HG02973 (cell line): ENCODE data around the gene SLC23A2.
"Not testable (repeated sequence)": the region's sequence is repeated elsewhere in the genome, so short reads cannot be mapped to it uniquely, and the experiment has no call there.

ENCODE experiments used
- ATAC-seq: cut with Tn5 transposase; IDR thresholded peaks from one replicate; pipeline ENCODE4 v1.9.1; 2021; ENCODE audit warnings: moderate library complexity; ENCODE audit not compliant: unreplicated experiment

The SLC23A2 gene

DNA sequence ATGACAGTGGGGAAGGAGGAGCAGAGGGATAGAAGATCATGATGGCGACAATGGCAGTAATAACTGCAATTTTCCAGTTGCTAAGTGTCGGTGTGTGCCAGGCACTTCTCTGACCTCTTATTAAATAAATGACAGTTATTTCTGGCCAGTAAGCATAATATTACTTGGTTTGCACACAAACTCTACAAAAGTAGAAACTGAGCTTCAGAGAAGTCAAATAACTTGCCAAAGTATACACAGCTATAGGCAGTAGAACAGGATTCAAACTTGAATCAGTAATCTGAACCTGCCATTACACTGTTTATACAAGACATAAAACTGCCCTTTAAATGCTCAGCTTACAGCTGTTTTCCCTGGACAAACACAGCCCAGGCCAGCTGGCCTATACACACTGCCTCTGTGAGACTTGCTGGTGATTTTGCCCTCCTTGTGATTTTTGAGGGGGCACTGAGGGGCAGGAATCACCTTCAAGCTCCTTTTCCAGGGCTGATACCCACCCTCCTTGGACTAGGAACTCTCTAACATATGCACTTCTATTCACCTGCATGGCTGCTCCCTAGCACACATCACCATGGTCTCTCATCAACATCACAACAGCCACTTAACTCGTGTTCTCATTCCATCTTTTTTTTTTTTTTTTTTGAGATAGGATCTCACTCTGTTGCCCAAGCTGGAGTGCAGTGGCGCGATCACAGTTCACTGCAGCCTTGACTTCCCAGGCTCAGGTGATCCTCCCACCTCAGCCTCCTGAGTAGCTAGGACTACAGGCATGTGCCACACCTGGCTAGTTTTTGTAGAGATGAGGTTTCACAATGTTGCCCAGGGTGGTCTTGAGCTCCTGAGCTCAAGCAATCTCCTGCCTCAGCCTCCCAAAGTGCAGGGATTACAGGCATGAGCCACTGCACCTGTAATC, 63.6 kb downstream of the SLC23A2 start:
- no peak for ATAC-seq

DNA sequence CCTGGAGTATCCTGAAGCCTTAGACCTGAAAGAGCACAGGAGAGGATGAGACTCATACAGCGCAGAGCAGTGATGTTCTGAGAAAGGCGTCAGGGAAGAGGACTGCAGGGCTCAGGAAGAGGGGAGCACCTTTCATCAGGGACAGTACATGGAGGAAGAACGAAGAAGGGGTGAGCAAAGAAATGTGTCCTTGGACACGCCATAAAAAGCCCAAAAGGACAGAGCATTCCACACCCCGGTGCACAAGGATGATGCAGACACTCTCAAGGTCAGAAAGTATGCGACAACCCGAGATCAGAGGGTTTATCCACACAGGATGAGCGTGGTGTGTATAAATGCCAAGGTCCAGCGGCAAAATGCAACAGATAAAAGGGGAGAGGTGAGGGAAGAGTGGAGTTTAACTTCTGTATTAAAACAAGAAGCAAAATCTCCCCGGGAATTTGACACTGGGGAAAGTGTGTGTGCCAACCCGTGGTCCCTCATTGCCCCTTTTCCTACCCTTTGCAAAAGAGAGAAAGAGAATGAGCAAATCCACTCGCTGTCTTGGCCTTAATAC, 64.4 kb downstream of the SLC23A2 start:
- ATAC-seq, result no peak

DNA sequence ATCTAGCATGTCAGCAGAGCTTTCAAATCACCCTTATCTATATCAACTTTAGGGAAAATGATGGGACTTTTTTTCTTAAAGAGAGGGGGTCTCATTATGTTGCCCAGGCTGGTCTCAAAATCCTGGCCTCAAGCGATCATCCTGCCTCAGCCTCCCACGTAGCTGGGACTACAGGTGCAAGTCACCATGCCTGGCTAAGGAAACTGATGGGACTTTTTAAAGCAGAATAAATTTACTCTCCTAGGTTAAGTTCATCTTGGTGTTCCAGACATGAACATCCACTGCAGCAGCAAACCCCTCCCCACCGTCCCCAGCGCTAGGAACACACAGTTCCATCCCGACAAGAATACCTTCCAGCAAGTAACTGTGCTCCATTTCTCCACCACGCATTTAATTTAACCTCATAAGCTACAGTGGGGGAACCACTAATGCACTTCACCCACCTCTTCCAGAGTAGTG, 64.9 kb downstream of the SLC23A2 start:
- ATAC-seq, result no peak

DNA sequence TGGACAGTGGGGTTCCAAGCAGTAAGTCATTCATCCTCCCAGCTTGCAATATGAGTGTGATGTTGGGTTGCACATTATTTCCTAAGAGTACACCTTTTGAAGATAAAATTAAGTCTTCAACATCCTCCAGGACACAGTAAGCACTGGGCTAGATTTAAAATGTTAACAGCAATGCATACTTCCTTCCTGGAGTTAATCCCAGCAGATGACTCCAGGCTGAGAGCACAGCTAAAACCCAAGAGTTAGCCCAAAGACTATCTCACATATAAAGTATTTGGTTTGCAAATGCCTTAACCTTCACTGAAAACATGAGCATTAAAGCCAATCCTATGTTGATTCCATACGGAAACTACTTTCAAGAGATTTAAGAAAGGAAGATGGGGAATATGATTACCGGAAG, 69.2 kb downstream of the SLC23A2 start:
- no peak for ATAC-seq

DNA sequence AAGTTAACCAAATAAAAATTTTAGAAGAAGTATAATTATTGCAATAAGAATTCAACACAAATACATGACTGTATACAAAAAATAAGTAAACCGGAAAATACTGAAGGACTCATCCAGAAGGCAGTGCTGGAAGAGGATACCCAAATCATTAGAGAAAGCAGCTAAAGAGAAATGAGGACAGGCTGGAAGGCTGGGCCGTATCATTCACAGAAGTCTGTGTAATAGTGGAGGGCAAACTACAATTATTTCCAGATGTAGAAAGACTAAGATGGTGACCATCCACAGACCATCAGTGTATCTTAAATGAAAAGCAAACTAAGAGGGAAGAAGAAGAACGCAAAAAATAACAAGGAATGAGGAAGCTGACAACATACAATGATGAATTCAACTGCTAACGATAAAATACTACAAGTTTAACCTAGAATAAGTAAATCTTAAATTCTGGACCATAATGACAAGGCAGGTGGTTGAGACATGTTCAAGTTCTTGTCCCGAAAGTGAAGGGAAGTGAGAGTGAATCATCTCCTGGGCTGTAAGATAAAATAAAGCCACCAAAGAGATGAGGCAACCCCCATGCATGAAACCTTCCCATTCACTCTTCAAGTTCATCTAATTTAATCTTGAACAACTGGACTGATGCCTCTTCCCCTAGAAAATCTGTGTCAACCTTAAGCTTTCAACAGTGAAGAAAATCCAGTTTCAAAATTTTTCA, 71.5 kb downstream of the SLC23A2 start:
- ATAC-seq, result no peak

DNA sequence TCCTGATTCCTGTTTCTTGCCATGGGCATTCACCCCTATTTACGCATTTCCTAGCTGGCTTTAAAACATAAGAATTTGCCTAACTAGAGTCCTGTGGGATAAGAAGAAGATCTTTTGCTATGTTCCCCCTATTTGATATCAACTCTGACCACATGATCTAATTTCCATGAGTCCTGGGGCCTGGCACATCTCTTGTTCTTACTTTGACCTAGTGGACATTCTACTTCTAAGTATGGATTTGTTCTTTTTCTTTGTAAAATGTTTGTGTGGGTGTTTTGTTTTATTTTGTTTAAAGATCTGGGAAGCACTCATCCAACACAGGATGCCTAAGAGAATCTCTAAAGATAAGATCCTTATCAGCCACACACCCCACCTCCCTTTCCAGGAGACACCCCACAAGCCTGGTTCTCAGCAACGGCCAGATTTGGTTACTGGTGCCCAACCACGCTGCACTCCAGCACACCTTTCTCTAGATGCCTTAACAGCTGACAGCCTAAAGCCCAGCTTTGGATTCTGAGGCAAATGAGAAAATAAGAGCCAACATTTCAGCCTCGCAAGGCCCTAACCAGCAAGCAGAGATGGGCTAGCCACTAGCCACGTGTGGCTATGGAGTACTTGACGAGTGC, 74.7 kb downstream of the SLC23A2 start:
- no peak for ATAC-seq

DNA sequence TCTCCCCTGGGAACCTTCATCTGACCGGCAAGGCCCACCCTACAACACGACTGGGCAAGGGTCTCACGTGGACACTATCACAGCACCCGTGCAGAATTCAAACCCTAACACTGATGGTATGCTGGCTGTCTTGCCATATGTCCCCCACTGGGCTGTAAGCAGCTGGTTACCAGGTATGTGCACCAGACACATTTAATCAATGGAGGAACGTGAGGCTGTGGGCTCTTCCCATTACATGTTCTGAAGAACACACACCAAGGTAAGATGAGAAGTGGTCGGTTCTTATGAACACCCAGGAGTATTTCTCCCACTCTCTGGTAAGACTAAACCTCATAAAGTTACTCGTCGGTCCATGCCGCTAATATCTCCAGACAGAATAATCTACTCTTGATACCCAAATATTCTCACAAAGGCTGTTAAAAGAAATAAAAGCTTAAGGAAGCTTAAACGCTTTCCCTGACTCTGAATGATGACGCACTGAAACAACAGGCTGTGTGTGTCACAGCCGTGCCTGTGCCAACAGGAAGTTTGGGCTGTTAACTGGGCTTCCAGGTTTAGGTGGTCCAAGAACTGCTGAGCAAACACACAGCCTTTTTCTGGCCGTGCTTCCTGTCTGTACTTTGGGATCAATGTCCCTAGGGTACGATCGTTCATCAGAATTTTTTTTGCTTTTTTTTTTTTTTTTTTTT, 75.3 kb downstream of the SLC23A2 start:
- ATAC-seq, result no peak

DNA sequence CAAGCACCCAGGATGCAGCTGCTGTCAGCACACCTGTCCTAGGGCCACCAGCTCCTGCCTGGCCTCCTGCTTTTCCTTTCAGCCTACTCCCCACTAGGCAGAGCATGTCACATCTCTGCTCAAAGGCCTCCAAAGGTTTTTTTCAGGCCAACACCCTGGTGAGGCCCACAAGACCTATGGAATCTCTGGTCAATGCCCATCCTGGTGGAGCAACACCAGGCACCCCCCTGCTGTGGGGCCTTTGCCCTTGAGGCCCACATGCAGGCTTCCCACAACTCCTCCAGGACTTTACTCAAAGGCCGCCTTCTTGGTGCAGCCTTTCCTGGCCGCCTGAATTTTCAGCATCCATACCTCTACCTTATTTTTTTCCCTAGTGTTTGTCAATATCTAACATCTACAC, 76.9 kb downstream of the SLC23A2 start:
- ATAC-seq, result no peak

DNA sequence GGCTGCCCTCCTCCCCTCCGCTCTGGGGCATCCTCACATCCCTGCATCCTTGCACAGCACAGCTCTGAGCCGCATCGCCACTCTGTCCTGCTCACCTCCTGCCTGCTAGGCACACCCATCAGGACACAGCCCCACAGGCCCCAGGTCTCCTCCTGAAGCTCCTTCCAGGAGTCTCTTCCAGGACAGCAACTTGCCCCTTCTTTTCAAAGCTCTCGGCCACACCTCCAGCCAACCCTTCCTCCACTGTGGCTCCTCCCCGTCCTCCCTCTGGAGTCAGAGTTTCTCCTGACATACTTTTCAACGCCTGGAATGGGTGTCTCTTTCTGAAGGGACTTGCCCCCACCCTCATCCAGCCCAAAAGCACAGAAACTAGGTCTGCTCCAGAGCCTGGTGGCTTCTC, 77.3 kb downstream of the SLC23A2 start:
- no peak for ATAC-seq

DNA sequence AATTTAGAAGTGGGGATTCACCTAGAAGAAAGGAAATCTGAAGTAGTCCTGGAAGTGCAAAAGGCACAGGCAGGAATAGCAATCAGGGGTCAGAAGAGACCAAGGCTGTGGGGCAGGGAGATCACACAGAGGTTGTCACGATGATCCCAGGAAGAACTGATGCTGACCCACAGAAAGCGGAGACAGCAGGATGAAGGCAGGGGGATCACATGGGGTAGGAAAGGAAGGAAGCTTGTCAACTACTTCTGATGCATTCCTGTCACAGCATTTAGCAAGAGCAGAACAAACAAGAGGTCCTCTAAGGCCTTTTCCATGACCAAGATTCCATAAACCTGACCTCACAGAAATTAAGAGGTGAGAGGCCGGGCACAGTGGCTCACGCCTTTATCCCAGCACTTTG, 79.1 kb downstream of the SLC23A2 start:
- ATAC-seq, result no peak

DNA sequence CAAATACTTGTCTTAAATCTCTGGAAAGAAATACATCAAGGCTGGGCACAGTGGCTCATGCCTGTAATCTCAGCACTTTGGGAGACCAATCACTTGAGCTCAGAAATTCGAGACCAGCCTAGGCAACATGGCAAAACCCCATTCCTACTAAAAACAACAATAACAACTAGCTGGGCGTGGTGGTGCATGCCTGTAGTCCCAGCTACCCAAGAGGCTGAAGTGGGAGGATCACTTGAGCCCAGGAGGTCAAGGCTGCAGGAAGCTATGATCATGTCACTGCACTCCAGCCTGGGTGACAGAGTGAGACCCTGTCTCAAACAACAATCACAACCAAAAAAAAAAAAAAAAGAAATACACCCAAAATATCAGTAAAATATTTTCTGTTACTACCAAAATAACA, 80.0 kb downstream of the SLC23A2 start:
- ATAC-seq, result not testable (repeated sequence)

DNA sequence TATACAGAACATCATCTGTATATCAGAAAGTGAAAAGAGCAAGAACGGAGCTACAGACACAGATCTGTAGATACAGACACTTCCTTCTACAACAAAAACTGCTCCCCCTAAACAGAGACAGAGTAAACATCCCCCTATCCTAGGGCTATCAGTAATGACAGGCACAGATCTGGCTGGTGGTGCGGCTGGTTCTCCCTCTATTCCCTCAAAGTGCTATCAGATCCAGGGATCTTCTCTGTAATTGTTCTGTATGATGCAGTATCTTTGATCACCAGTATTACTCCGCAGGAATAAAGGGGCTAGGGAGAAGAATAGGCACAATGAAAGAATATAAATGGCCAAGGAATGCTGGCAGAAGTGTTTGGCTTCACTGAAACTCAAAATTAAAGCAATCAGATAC, 80.7 kb downstream of the SLC23A2 start:
- ATAC-seq, result no peak

DNA sequence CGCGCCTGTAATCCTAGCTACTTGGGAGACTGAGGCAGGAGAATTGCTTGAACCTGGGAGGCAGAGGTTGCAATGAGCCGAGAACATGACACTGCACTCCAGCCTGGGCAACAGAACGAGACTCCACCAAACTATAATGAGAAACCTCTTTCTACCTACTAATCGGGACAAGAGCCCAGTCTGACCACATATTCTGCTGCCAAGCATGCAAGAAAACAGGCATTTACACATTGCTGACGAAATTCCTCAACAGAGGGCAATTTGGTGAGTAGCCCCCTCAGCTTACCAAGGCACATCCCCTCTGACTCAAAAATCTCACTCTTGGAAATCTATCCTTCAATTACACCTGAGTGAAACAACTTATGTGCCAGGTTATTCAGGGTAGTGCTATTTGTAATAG, 81.2 kb downstream of the SLC23A2 start:
- no peak for ATAC-seq

DNA sequence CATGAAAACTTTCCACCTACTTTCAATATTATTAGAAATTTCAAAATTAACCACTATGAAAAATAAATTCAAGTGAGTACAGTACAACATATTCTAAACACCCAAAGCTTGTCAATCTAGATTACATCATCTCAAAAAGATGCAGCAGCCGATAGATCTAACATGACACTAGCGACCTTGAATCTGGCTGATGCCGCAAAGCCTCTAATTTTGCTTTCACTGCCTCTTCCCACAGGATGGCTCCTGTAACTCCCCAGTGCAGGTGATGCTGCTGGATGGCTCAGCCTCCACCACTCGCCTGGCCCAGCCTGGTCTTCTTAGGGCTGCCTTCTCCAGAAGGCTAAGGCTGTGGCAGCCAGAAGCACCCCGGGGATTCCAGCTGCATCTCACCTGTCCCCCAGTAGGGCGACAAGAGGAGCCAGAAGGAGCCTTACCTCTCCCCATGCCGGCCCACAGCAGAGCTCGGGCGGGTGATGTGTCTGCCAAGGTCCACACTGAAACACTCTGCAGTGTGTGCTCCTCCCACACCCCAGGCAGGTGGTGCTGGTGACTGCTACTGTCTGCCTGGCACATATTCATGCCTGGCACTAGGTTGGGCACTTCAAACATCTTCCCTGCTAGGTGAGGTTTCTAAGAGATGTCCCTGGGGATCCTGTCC, 82.1 kb downstream of the SLC23A2 start:
- ATAC-seq, result no peak

DNA sequence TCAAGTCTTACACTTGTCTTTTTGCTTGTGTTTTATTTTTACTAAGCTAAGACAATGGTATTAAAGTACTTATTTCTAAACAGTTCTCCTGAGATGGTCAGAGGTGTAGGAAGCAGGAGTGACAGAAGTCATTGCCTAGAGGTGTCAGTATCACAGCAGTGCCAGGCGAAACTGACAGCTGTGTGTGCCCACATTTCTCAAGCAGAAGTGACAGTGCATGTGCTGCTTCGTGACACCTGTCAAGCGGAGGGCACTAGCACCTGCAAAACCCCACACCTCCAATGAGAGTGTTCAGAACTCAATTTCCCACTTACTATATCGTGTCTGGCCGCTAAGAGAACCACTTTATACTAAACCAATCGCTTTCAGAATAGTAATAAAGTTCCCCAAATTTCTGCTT, 82.8 kb downstream of the SLC23A2 start:
- ATAC-seq, result no peak

DNA sequence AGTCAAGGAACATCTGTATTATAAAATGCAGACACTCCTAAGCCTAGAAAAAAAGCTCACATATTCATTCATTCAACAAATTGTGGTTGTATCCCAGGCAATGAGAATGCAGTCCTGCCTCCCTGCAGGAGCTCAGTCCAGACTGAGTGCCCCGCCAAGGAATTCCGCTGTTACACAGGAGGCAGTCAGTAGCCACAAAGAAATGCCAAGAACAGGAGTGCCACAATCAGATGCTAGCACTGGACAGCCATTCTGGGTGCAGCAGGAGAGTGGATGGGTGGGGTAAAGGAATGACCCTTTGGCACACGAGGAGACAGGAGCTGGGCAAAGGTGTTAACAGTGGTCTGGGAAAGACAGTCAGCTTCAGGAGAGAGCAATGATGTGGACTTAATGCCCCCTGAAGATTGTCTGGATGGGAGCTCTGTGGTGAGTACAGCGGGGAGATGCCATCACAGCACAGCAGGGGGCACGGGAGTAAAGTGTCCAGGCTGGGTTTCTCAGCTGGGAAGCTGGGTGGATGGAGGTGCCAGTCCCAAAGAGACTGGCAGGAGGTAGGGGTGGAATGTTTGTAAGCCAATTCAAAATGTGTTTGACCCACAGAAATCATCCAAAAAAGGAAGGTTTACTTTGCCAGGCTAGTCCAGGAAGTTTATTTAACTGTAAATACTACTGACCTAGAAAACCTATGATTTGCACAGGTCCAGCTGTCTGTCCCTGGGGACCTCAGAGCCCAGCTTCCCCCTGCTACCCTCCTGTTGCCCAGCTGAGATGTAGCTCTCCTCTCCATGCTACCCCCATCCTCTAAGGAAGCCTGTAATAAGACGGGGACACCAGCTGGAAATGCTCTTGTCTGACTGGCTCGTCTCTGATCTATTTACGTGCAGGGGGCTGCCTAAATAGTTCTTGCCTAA, 84.1 kb downstream of the SLC23A2 start:
- ATAC-seq, result no peak

DNA sequence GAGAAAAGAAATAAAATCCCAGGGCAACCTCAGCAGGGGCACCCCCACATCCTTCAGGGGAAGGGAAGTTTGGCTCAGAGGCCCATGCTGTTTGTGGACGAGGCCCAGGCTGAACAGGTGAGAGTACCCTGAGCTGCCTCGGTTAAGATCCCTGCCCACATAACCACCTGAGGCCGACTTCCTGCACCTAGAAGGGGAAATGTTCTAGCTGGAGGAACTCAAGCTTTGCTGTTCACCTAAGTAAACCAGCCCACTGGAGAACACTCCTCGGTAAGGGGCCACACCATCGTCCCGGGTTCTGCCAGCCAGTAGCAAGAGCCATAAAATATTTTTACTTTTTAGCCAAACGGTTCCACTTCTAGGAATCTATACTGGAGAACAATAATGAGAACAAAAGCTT, 88.2 kb downstream of the SLC23A2 start:
- no peak for ATAC-seq

DNA sequence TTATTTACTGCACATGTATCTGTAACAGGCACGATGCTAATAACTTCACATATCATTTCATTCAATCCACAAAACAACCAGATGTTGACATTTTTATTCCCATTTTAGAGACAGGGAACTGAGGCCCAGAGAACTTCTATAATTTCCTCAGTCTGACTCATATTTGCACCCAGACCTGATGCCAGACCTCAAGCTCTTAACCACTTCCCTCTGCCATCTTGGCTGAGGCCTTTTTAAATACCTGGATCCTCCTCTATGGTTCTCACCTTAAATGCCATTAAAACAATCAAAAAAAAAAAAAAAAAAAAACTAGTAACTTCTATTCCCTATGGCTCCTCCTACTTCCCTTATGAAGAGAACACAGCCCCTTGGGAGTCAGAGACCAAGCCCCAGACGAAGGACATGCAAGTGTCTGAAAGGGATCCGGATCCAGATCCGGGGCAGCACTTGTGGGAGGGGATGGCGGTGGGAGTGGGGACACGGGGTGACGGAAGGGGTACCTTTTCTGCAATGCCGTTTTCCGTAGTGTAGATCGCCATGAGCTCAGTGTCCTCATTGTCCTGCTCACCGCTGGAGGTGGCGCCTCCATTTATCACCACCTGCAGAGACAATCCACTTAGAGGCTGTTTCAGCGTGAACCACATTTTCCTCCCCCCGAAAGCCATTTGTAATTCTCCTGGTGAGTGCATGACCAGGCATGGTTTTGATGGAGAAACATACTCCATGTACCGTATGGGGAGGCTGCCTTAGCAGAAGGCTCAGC, 88.7 kb downstream of the SLC23A2 start:
- no peak for ATAC-seq

DNA sequence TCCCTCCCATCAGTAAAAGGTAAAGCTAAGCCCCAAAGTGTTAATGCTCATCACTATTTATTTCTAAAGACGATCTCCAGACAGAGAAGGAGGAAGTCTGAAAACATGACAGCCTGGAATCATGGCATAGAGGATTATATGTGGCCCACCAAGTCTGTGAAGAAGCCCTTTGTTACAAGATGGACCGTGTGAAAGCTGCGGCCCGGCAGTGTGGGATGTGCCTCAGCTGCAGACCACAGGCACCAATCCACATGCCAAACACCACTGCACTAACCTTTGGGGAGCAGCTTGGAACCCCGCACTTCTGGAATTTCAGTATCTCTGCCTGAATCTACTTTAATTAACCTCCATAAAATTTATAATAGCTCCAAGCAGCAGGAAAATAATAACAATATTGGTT, 90.4 kb downstream of the SLC23A2 start:
- ATAC-seq, result no peak
